ENCODE results near the gene FKBP11. TPM values are rescaled to one million over a fixed set of nuclear protein-coding genes. Genes with fewer than 3 reads are reported as not detected.

FKBP11 gene
- total and polyA plus RNA-seq, 2 donors (not counting 3 experiments of a cell fraction or from before 2014, with no cell fraction given) = 74.2 to 81.2 TPM

DNA sequence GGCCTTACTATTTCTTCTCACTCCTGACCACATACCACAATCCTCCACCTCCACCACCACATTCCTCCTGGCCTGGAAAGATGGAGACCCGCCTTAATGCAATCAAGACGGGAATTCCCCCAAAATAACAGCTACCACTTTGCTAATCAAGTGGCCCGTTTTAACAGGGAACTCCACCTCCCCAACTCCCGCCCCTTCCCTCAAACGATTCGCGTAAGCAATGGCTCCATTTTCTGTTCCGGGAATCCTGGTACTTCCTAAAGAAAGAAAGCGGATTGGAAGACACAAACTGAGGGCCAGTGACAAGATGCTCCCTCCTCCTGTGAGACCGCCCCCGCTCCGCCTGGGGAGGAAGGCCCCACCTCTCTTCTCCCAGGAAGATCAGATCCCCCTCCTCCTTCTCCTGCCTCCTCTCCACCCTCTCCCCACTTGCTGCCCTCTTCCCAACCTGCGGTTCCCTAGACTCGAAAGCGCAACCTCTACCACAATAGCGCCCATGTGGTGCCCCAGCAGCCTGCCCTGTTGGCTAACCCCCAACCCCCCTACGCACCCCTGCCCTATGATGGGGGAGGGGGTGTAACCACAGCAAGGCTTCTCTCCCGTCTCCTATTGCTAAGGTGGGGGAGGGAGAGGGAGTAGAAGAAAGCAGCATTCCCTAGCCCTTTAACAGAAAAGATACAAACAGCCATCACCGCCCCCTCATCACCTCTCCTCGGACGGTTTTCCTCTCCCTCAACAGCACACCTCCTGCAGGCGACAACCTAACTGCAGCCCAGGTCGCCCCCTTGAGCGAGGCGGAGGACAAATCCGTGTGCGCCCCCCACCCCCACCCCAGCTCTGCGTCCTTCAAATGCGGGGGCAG is 31.2 kb upstream of the FKBP11 start:
- ChIA-PET POLR2A (interaction anchor here (0.6 to 1.2 kb wide), 4 partner anchors 10 to 534 kb away, joined by 3 to 4 read pairs (median 3); partner anchors contain the start of gene RND1), CTCF (interaction anchor here (0.8 to 2.2 kb wide), 8 partner anchors 10 to 104 kb away, joined by 4 to 12 read pairs (median 6); partner anchors contain the start of gene WNT1)
- H3K27me3 ChIP-seq (ENCODE audit: control insufficient read depth in 2 of 2, insufficient read depth in 2 of 2, low read length in 2 of 2) = no peaks in the 10 kb centered on the region
- peak overlapping the region; percentile 87 for H2AFZ ChIP-seq (ENCODE audit: low read depth, low read length)
- BruUV-seq (replicated peaks) = TSS peak; percentile 63
- peak overlapping the region; percentile 76 for H3K27ac ChIP-seq (ENCODE audit: insufficient read depth, low read depth, low read length)
- H4K20me1 ChIP-seq (replicated peaks; ENCODE audit: control insufficient read depth, extremely low read depth, insufficient read depth, low read length) = peaks cover 11% of the 10 kb centered on the region
- no peak for TF ChIP-seq EZH2 (IDR thresholded peaks at IDR 0.05; ENCODE audit: borderline replicate concordance, low read depth, low read length, severe bottlenecking)
- TF ChIP-seq CTCF (IDR thresholded peaks at IDR 0.05; ENCODE audit: extremely low read depth in 1 of 2, insufficient read depth in 1 of 2, low read depth in 1 of 2, low read length in 2 of 2) = peak in 1 of 2 donors; percentile 14
- H3K4me2 ChIP-seq (ENCODE audit: insufficient read depth, low read length) = peak overlapping the region; percentile 71
- DNase-seq (ENCODE audit: low read depth, low spot score) (peak; percentile 96), FAIRE-seq (peak; percentile 99)
- H3K36me3 ChIP-seq (ENCODE audit: control insufficient read depth in 2 of 2, extremely low read depth in 1 of 2, insufficient read depth in 2 of 2, low read length in 2 of 2) = peaks cover 4 to 6% of the 10 kb centered on the region in 2 experiments
- no peaks in the 10 kb centered on the region for H3K9me3 ChIP-seq (replicated peaks; ENCODE audit: control insufficient read depth, insufficient read depth, low read length)
- intact Hi-C loops (cut with micrococcal nuclease) (loop anchor here (1.0 to 2.0 kb wide), 3 partner anchors 17 to 62 kb away; partner anchors contain the start of genes FKBP11 and PRKAG1), dilution Hi-C loops (cut with MboI; ENCODE audit: extremely low pct_ligation_motif_present, low sequenced_read_pairs) (no loop called here)
- H3K79me2 ChIP-seq (ENCODE audit: control insufficient read depth, insufficient read depth, low read length) = peaks cover 55% of the 10 kb centered on the region
- H3K9ac ChIP-seq (replicated peaks; ENCODE audit: extremely low read depth, insufficient read depth, low read length) = peak overlapping the region; percentile 87
- peak overlapping the region; percentile 71 to 99 (median 90) for H3K4me3 ChIP-seq (replicated peaks in 1 of 3; ENCODE audit: insufficient read depth in 1 of 3, low read depth in 1 of 3, low read length in 3 of 3)
- H3K4me1 ChIP-seq (ENCODE audit: control insufficient read depth, extremely low read depth, insufficient read depth, low read length) = peaks cover 22% of the 10 kb centered on the region
- no peaks in the 10 kb centered on the region for H3K9me1 ChIP-seq (replicated peaks; ENCODE audit: control insufficient read depth, extremely low read depth, insufficient read depth, low read length)
